Measurements from ENCODE around the gene OPN4. TPM values are rescaled to one million over a fixed set of nuclear protein-coding genes. Genes with fewer than 3 reads are reported as not detected.
"Not testable (repeated sequence)": the region's sequence is repeated elsewhere in the genome, so short reads cannot be mapped to it uniquely, and the experiment has no call there.

OPN4 gene
- total RNA-seq, 1 experiment from 2014 or later: not detected

DNA sequence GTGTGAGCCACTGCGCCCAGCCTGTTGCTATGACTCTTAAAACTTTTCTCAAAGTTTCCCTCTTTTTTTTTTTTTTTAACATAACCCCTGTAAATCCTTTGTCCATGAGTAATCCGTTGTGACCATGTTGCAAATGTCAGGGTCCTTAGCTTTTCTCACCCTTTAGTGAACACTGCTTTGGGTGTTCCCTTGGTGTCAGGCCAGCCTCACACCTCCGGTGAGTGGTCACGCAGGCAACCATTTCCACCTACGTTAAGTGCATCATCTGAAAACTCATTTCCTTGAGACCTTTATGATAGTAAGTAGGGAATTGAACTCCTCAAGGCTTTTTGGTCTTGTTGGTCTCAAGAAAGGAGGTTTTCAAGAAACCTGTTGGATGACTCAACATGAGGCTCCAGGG is 41.3 kb upstream of the OPN4 start:
- no peaks in the 10 kb centered on the region for H3K27me3 Mint-ChIP-seq (ENCODE audit: insufficient read depth, unreplicated experiment)
- BruUV-seq (replicated peaks): no TSS peak
- peaks cover 2% of the 10 kb centered on the region for H3K9me3 Mint-ChIP-seq (ENCODE audit: unreplicated experiment)
- H3K4me3 Mint-ChIP-seq (ENCODE audit: unreplicated experiment): no peak overlapping the region
- ChIA-PET CTCF (no interaction called here), POLR2A (no interaction called here)
- no peaks in the 10 kb centered on the region for H3K36me3 Mint-ChIP-seq (ENCODE audit: insufficient read depth, unreplicated experiment)
- DNase-seq (ENCODE audit: unreplicated experiment): no peak
- intact Hi-C loops (cut with micrococcal nuclease): no loop called here
- TF ChIP-seq, protein P1, sequence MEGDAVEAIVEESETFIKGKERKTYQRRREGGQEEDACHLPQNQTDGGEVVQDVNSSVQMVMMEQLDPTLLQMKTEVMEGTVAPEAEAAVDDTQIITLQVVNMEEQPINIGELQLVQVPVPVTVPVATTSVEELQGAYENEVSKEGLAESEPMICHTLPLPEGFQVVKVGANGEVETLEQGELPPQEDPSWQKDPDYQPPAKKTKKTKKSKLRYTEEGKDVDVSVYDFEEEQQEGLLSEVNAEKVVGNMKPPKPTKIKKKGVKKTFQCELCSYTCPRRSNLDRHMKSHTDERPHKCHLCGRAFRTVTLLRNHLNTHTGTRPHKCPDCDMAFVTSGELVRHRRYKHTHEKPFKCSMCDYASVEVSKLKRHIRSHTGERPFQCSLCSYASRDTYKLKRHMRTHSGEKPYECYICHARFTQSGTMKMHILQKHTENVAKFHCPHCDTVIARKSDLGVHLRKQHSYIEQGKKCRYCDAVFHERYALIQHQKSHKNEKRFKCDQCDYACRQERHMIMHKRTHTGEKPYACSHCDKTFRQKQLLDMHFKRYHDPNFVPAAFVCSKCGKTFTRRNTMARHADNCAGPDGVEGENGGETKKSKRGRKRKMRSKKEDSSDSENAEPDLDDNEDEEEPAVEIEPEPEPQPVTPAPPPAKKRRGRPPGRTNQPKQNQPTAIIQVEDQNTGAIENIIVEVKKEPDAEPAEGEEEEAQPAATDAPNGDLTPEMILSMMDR (IDR thresholded peaks at IDR 0.05; ENCODE audit: unreplicated experiment): no peak
- no peak overlapping the region for H3K27ac Mint-ChIP-seq (ENCODE audit: low read depth, unreplicated experiment)
- peaks cover 8% of the 10 kb centered on the region for H3K4me1 Mint-ChIP-seq (ENCODE audit: insufficient read depth, unreplicated experiment)

DNA sequence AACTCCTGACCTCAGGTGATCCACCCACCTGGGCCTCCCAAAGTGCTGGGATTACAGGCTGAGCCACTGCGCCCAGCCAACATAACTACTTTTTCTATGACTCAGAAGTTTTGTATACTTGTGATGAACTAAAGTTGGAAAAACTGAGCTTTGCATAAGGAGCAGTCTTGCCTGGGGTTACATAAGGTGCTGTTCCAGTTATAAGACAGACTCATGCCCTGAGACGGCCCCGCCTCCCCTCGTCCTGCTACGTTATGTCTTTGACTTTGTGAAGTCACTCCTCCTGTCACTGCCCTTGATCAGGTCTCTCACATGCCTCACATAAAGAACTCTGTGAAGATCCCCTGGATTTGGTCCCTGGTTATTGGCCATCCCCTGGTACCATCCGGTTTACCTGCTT is 40.4 kb upstream of the OPN4 start:
- no TSS peak for BruUV-seq (replicated peaks)

DNA sequence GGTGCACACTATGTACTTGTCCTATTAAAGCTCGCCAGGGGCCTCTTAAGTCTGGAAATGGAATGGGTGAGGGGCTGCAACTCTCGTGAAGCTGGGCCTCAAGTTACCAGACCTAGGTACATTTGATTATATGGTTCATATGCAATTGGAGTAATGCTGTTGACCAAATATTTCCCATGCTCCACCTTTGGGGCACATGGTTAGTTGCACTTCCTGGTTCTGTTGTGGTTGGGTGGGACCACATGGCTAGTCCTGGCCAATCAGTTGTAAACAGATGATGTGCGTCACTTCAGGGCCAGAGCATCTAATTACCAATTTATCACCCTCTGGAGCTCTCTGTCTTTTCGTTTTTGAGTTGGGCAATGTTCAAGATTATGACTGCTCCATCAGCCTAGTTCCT is 39.5 kb upstream of the OPN4 start:
- intact Hi-C loops (cut with micrococcal nuclease): no loop called here
- Mint-ChIP-seq H3K4me1 (ENCODE audit: insufficient read depth, unreplicated experiment) (peaks cover 8% of the 10 kb centered on the region), H3K36me3 (ENCODE audit: insufficient read depth, unreplicated experiment) (no peaks in the 10 kb centered on the region), H3K4me3 (ENCODE audit: unreplicated experiment) (no peak overlapping the region), H3K27ac (ENCODE audit: low read depth, unreplicated experiment) (no peak overlapping the region), H3K27me3 (ENCODE audit: insufficient read depth, unreplicated experiment) (no peaks in the 10 kb centered on the region), H3K9me3 (ENCODE audit: unreplicated experiment) (no peaks in the 10 kb centered on the region)
- TF ChIP-seq, protein P1 (IDR thresholded peaks at IDR 0.05; ENCODE audit: unreplicated experiment): no peak
- ChIA-PET POLR2A (no interaction called here), CTCF (no interaction called here)
- BruUV-seq (replicated peaks): no TSS peak
- no peak for DNase-seq (ENCODE audit: unreplicated experiment)

More for the DNA sequence above, 40.4 kb upstream of the OPN4 start:
- POLR2A ChIA-PET: interaction anchor here (0.7 to 1.0 kb wide), 3 partner anchors 16 to 38 kb away, joined by 3 to 4 read pairs (median 3); no protein-coding TSS in a partner anchor
- H3K4me1 Mint-ChIP-seq (ENCODE audit: insufficient read depth, unreplicated experiment): peaks cover 8% of the 10 kb centered on the region
- H3K27ac Mint-ChIP-seq (ENCODE audit: low read depth, unreplicated experiment): no peak overlapping the region
- no peaks in the 10 kb centered on the region for H3K27me3 Mint-ChIP-seq (ENCODE audit: insufficient read depth, unreplicated experiment)
- H3K9me3 Mint-ChIP-seq (ENCODE audit: unreplicated experiment): no peaks in the 10 kb centered on the region
- peak; percentile 30 for DNase-seq (ENCODE audit: unreplicated experiment)
- intact Hi-C loops (cut with micrococcal nuclease): no loop called here
- no peaks in the 10 kb centered on the region for H3K36me3 Mint-ChIP-seq (ENCODE audit: insufficient read depth, unreplicated experiment)
- CTCF ChIA-PET: no interaction called here
- no peak overlapping the region for H3K4me3 Mint-ChIP-seq (ENCODE audit: unreplicated experiment)
- TF ChIP-seq, protein P1 (IDR thresholded peaks at IDR 0.05; ENCODE audit: unreplicated experiment): no peak

DNA sequence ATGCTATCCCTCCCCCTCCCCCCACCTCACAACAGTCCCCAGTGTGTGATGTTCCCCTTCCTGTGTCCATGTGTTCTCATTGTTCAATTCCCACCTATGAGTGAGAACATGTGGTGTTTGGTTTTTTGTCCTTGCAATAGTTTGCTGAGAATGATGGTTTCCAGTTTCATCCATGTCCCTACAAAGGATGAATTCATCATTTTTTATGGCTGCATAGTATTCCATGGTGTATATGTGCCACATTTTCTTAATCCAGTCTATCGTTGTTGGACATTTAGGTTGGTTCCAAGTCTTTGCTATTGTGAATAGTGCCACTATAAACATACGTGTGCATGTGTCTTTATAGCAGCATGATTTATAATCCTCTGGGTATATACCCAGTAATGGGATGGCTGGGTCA is 37.1 kb upstream of the OPN4 start:
- H3K4me3 Mint-ChIP-seq (ENCODE audit: unreplicated experiment); DNase-seq (ENCODE audit: unreplicated experiment); BruUV-seq (replicated peaks); H3K9me3 Mint-ChIP-seq (ENCODE audit: unreplicated experiment); H3K27ac Mint-ChIP-seq (ENCODE audit: low read depth, unreplicated experiment); intact Hi-C loops (cut with micrococcal nuclease); POLR2A ChIA-PET; H3K4me1 Mint-ChIP-seq (ENCODE audit: insufficient read depth, unreplicated experiment); CTCF ChIA-PET; H3K36me3 Mint-ChIP-seq (ENCODE audit: insufficient read depth, unreplicated experiment); H3K27me3 Mint-ChIP-seq (ENCODE audit: insufficient read depth, unreplicated experiment): not testable (repeated sequence)

DNA sequence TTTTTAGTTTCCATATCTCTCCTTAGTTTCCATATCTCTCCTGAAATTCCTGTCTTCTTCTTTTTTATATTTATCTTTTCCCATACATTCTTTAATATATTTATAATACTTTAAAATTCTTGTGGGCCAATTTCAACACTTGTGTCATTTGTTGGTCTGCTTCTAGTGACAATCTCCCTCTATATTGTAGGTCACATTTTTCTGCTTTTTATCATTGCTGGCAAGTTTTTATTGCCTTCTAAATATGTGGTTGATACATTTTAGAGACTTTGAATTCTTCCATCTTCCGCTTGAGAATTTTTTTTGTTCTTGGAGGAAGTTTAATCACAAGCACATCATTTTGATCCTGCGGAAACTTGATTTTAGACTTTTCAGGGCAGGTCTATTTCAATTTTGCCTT is 26.0 kb upstream of the OPN4 start:
- CTCF ChIA-PET: interaction anchor here (0.7 kb wide), 1 partner anchor 17 kb away, joined by 3 read pairs; no protein-coding TSS in a partner anchor

More for the DNA sequence above, 26.0 kb upstream of the OPN4 start:
- Mint-ChIP-seq H3K36me3 (ENCODE audit: insufficient read depth, unreplicated experiment) (no peaks in the 10 kb centered on the region), H3K27me3 (ENCODE audit: insufficient read depth, unreplicated experiment) (no peaks in the 10 kb centered on the region), H3K27ac (ENCODE audit: low read depth, unreplicated experiment) (no peak overlapping the region), H3K9me3 (ENCODE audit: unreplicated experiment) (no peaks in the 10 kb centered on the region), H3K4me1 (ENCODE audit: insufficient read depth, unreplicated experiment) (no peaks in the 10 kb centered on the region), H3K4me3 (ENCODE audit: unreplicated experiment) (no peak overlapping the region)
- intact Hi-C loops (cut with micrococcal nuclease): no loop called here
- POLR2A ChIA-PET: no interaction called here
- TF ChIP-seq, protein P1 (IDR thresholded peaks at IDR 0.05; ENCODE audit: unreplicated experiment): no peak
- no peak for DNase-seq (ENCODE audit: unreplicated experiment)
- BruUV-seq (replicated peaks): no TSS peak
